NCI-H226 (cell line): ENCODE data around the gene OTOGL.
"Not testable (repeated sequence)": the region's sequence is repeated elsewhere in the genome, so short reads cannot be mapped to it uniquely, and the experiment has no call there.

Experiments
- DNase-seq: peaks from one replicate; pipeline ENCODE4 v3.0.0-alpha.2; 2015

Gene OTOGL

DNA sequence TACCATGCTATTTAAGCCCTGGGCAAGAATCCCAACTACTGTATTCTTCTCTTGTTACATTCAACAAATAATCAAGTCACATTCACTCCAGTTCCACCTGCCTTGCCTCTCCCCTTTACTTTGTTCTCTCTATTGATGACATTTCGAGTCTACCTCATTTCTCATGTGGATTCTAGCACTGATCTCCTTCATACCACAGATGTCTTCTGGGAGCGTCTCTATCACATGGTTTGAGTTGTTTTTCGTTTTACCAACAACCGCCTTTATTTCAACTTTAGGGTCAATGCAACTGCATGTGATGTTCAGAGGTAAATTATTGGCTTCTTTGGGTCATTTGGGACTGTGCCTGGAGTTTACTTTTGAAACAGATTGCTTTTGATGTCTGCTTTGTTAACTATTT is 40.7 kb downstream of the OTOGL start:
- DNase-seq = no peak

DNA sequence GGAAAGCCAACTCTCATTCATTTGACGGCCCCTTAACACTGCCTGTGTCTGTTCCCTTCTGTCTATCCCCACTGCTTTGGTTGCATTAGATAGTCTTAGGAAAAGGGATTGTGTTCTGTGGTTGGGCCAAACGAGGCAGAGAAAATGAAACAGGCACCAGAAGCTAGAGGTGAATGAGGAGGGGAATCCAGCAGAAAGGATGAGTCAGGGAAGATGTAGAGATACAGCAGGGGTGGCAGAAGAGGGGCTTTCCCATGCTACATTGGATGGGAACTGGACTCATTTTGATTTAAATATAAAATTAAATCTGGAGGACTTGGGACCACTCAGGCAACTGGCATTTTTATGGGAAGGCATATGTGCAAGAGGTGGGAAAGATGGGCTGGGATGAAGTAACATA is 43.3 kb downstream of the OTOGL start:
- no peak for DNase-seq

DNA sequence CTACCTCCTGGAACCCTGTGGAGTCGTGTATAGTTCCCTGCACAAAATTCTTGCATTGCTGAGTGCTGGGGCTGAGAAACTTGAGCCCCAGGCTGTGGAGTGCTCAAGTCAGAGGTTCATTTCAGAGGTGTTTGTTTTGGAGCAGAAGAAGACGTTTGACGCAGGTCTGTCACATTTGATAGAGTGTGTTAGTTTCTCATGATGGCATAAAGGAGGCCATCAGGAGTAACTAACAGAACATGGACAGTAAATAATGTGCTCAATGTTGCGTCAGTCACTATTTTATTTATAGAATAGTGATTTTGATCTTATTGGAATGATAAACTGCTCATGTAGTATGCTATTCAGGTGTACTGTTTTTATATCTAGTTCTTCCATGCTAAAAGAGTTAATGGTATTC is 44.2 kb downstream of the OTOGL start:
- DNase-seq = no peak

DNA sequence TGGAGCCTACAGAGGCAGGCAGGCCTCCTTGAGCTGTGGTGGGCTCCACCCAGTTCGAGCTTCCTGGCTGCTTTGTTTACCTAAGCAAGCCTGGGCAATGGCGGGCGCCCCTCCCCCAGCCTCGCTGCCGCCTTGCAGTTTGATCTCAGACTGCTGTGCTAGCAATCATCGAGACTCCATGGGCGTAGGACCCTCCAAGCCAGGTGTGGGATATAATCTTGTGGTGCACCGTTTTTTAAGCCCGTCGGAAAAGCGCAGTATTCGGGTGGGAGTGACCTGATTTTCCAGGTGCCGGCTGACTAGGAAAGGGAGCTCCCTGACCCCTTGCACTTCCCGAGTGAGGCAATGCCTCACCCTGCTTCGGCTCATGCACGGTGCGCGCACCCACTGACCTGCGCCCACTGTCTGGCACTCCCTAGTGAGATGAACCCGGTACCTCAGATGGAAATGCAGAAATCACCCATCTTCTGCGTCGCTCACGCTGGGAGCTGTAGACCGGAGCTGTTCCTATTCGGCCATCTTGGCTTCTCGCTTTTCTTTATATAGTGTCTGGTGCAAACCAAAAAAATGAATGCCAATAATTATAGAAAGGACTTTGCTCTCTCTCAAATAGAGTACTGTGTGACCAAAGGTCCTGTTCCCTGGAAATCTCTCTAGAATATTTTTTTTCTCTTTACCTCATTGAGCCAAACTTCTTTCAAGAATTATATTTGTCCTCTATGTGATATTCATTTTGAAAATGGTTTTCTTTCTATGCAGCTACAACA is 50.4 kb downstream of the OTOGL start:
- DNase-seq = not testable (repeated sequence)

DNA sequence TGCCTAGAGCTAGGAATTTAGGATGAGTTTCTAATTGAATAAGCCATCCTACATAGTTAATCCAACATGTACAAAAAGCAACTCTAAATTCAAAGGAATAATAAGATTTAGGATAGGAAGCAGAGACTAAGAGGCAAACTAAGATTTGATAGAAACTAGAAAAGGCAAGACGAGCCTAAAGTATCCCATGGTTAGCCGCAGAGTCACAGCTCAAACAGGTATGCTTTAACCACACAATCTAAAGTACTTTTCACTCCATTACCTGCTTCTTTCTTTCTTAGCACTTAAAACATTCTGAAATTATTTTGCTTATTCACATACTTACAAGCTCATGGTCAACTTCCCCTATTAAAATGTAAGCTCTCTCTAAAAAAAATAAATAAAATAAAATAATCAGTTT is 51.8 kb downstream of the OTOGL start:
- DNase-seq = no peak

DNA sequence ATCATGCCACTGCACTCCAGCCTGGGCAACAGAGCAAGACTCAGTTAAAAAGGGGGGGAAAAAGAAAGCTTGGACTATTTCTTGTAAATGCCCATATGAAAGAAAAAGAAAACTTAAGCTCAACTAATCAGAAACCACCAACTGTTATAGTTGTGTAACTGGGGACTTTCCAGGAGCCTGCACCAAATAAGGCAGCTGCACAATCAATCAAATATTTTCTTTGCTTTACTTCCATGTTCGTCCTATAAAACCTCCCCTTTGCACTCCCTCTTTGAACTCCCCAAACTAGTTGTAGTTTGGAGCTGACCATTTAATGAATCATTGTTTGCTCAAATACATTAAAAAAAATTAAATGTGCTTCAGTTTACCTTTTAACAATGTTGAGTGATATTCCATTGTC is 54.9 kb downstream of the OTOGL start:
- DNase-seq = no peak

DNA sequence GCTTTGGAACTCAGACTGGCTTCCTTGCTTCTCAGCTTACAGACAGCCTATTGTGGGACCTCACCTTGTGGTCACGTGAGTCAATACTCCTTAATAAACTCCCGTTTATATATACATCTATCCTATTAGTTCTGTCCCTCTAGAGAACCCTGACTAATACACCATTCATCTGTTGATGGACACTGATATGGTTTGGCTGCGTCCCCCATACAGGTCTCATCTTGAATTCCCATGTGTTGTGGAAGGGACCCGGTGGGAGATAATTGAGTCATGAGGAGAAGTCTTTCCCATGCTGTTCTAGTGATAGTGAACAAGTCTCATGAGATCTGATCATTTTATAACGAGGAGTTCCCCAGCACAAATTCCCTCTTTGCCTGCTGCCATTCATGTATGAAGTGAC is 57.0 kb downstream of the OTOGL start:
- no peak for DNase-seq

DNA sequence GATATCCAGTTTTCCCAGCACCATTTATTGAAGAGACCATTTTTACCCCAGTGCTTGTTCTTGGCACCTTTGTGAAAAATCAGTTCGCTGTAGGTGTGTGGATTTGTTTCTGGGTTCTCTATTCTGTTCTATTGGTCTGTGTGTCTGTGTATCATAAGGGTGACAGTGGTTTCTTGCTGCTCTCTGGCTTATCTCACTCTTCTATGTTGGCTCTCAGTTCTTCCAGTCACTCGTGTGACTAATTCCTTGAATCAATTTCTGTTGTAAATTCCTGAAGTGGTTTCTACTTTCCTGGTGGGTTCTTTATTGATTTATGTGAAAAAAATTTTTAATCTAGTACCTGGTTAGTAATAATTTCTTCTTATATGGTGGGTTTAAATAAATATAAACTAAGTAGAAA is 58.3 kb downstream of the OTOGL start:
- DNase-seq = no peak

DNA sequence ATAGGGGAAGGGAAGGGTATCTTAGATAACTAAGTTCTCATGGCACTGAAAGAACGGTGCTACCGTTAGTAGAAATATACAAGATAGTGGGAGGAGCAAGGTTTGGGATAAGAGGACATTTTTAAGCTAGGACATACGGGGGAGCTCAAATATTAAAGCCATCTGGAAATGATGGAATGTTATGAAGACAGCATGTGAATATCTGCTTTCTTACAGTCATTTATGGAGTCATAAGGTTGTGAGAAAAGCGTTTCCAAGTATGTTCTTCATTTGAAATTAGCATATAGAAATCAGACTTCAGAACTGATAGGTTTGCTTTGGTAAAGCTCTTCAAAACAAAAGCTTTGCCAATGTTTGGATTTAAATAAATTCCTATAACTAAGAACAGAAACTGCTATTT is 62.3 kb downstream of the OTOGL start:
- DNase-seq = no peak

DNA sequence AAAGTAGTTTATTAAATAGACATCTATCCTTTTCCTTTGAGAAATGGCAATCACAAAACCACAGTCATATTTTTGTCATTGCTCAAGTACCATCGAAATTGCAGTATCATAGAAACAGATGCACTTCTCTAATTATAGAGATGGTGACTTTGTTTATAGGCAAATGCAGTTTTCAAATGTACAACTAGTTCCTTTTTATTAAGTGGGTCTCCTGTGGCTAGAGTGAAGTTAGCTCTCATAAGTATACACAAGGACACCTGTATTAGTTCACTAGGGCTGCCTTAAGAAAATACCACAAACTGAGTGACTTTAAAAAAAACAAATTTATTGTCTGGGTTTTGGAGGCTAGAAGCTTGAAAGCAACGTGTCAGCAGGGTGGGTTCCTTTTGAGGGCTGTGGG is 62.8 kb downstream of the OTOGL start:
- no peak for DNase-seq

DNA sequence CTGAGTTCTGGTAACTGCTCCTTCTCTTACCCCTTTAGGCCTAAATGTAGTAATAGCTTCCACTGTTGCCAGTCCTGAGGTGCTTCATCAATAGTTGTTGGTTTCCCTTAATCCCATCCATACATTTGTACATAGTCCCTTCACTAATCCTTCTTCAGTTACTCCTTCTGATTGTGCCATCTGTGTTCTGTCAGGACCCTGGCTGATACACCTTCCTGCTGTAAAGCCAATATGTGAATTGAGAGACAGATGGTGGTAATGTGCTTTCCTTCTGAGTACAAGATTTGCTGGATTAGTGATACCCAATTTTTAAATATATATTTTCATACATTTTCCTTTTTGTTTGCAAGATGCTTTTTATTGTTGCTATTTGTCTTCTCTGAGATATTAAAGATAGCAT is 66.4 kb downstream of the OTOGL start:
- DNase-seq = no peak

DNA sequence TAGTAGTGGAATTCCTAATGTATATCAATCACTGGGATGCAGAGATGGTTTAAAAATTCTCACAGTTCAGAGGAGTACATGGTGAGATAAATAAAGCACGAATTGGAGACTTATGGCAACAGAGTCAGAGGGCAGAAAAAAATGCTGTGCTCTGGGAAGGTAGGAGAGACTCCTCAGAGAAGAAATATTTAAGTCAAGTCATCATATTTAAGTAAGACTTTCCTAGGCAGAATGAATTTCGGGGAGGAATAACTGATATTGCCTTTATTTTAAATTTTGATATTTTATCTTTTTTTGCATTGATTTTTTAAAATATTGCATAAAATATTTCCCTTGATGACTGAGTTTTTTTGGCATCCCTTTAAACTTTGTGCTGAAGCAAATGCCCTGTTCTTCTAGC is 67.4 kb downstream of the OTOGL start:
- DNase-seq = no peak

DNA sequence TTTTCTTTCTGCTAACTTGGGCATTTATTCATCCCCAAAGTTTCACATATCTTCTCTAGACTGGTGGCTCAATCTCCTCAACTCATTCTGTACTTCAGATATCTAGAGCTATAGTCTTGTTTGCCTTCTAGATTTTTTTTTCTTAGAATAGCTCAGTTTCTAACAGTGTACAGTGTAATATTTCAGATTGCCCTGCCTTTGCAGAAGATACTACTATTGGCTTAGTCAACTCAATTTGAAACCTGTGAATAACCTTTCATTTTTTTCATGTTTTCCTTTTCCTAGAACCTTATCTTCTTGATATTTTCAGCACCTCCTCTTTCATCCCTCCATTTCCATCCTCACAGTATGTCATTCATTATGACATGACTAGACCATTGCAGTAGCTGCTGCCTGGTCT is 69.6 kb downstream of the OTOGL start:
- DNase-seq = no peak

DNA sequence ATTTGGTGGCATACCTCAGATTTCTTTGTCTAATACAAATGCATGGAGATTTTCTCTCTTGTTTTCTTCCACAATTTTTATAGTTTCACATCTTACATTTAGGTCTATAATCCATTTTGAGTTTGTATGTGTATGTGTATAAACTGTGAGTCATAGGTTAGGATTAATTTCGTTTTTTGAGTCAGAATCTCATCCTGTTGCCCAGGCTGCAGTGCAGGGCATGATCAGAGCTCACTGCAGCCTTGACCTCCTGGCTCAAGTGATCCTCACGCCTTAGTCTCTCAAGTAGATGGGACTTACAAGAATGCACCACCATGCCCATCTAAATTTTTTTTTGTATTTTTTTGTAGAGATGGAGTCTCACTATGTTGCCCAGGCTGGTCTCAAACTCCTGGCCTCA is 71.6 kb downstream of the OTOGL start:
- no peak for DNase-seq

DNA sequence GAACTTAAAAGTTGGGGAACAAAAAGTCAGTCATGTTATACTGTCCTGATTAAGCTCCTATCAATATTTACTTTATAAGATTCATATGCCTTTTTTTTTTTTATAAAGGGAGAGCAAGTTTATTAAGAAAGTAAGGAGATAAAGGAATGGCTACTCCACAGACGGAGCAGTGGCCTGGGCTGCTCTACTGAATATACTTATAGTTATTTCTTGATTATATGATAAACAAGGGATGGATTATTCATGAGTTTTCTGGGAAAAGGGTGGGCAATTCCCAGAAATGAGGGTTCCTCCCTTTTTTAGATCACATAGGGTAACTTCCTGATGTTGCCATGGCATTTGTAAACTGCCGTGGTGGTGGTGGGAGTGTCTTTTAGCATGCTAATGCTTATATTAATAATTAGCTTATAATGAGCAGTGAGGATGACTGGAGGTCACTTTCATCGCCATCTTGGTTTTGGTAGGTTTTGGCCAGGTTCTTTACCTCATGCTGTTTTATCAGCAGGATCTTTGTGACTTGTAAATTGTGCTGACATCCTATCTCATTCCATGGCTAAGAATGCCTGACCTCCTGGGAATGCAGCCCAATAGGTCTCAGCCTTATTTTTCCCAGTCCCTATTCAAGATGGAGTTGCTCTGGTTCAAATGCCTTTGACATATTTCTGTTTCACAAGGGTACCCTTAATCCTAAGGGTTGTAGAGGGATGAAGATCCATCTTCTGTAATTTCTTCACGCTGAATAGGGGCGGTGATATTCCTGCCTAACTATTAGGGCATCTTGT is 73.9 kb downstream of the OTOGL start:
- DNase-seq = no peak

DNA sequence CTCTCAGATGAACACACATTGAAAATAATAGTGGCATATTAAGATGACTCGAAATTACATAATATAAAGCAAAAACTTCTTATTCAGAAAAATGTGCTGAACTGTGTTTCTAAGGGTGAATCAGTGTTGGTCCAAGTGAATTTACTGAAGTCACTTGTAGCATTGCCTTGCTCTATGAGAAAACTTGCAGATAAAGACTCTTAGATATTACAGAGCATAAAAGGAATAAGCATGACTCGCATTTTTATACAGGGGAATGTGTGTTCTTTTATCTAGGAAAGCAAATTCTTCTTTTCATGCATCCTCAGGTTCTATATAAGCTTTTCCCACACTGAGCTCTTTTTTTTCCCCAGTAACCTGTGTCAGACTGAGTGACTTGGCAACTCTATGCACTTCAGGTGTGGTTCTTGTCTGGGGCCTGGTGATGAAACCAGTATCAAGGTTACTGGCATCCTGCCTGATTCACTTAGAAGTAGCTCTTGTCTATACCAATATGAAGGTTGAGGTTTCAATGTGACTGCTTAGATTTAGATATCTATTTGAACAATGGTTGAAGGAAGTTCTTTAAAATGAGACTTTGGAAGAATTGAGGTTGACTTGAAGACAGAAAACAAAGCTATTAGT is 76.1 kb downstream of the OTOGL start:
- DNase-seq = peak; percentile 77

DNA sequence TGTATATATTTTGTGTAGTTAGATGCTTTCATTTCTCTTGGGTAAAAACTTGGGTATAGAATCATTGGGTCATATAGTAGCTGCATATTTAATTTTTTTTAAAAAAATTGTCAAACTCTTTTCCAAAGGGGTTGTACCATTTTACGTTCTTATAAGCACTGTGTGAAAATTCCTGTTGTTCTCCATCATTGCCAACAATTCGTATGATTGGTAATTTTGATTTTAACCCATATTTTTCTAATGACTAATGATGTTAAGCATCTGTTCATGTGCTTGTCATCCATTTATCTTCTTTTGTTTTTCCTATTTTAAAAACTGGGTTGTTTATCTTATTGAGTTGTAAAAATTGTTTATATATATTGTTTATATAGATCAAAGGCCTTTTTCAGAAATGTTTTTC is 77.4 kb downstream of the OTOGL start:
- no peak for DNase-seq

DNA sequence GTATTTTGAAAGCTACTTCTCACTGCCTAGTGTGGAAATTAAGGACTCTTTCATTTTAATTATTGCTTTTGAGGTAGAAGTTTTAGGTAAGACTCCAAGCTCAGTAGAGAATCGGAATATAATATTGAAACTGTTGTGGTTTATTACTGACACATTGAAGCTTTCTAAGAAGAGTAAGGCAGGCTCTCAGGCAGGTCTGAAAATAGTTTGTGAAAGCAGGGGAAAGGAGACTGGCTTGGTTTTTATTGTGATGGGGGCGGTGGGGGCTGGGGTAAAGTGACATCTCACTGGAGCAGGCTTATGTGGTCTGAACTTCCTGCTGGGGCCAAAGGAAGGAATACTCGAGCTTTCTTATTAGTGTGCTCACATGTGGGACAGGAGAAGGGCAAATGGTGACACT is 79.5 kb downstream of the OTOGL start:
- no peak for DNase-seq

DNA sequence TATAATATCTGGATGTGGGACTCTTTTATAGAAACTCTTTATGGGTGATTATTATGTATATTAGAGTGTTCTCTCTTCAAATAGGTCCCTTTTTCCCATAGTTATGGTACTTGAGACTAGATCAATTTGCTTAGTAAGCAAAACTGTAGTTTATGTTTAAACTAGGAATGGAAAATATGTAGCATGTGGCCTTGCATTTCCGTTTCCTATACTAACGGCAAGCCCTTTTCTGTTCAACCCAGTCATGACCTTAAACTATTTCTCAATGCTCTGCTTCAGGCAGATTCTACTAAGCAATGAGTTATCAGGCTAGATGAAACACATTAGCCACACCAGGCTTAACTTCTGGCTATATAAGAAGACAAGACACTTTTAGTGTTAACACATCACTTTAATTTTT is 84.6 kb downstream of the OTOGL start:
- peak; percentile 80 for DNase-seq

DNA sequence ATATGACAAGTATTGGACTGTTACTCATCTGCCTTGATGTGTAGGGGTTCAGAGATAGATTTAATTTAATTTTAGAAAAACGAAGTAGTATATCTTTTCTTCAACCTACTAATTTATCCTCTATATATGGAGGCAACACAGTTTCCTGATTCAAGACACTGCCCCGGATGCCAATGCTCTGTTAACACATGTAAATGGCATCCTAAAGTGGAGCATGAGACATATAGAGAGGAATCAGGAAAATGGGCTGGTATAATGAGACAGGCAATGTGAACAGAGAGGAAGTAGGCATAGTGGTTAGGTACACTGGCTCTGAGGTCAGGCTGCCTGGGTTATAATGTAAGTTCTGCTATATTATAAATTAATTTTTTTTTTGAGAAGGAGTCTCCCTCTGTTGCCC is 85.6 kb downstream of the OTOGL start:
- no peak for DNase-seq

DNA sequence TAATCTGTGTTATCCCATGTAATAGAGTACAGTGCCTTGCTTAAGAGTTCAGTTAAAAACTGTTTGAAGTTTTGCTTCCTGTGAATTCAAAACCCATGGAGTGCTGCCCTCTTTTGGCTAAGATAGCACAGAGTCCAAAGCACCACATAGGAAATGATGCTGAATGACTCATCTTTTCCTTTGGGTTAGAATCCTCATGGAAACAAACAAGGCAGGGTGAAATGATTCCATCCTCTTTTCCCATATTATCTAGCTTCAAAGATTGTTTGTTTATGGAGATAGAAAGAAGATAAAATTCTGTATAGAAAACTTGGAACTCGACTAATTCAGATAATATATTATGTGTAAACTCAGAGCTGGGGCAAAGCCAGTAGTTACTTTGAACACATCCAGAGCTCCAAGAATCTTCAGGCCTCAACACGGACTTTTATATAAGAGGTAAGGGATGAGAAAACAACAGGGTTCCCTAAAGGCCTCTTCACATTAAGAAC is 87.4 kb downstream of the OTOGL start:
- peak; percentile 90 for DNase-seq

DNA sequence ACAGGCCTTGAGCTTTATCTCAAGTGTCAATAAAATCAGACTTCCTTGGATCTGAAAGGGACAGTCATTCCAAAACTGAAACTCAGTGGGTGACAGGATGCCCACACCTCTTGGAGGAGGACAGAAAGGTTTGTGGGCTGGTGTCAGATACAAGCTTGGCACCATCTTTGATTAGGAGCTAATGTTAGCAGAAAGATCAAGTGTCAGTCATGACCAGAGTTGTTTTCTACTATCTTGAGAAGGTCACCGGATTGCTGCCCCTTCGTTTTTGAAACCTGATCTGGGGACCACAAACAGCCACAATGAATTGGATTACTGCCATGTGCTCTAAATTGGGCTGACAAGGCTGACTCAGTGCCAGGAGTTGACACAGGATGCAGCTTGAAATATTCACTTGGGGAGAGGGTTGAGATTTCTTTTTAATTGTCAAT is 88.3 kb downstream of the OTOGL start:
- no peak for DNase-seq

DNA sequence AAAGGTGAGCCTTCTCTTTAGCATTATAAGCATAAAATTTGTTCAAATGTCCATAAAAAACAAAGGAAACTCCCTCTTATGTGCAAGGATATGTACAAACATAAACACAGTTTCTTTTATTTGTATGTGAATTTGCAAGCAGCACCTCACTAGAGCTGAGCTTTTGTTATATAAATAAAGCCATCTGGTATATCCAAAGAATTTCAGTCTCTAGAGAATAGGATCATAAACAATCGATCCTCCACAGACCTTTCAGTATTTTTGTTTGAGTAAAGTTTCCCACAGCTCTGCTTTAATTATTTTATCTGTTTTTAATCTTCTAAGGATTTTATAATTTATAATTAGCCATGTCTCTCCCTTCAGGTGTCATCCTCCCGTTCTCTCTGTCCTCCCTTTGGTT is 89.2 kb downstream of the OTOGL start:
- DNase-seq = no peak

DNA sequence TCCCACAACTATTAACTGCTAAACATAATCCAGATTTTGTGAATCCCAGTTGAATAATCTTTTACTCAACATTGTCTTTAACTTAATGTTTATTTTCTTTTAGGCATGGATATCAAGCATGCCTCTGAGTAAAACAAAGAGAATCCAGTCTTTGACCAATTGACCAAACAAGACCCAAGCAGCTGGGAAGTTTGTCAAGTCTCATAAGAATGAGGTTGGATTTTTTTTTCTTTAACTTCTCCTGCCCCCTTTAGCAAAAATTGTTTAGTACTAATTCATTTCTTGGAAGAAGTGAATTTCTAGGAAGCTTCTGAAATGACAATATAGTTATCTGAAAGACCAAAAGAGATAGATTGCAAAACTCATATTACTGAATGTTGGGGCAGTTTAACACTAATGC is 89.9 kb downstream of the OTOGL start:
- no peak for DNase-seq
